B cell (primary cell): ENCODE results near the gene EXOSC2. TPM values are rescaled to one million over a fixed set of nuclear protein-coding genes. Genes with fewer than 3 reads are reported as not detected.

Experiments
- ATAC-seq: fragments of 200-7000 bp; cut with Tn5 transposase; one replicate; pipeline ENCODE4 v1.10.0; 2021; ENCODE audit warnings: low read depth, mild to moderate bottlenecking, moderate number of reproducible peaks, moderate library complexity
- CTCF ChIA-PET: fragments of 350-600 bp; sonication (Branson Sonifier 250); formaldehyde crosslinking; loops from one replicate; lab custom pipeline; 2021; ENCODE audit warnings: antibody characterized with exemption, inconsistent platforms; lab: Charles Lee
- POLR2A ChIA-PET: fragments of 350-600 bp; sonication (Branson Sonifier 250); formaldehyde crosslinking; loops from one replicate; lab custom pipeline; 2021; ENCODE audit warnings: antibody characterized with exemption; lab: Charles Lee
- DNase-seq: peaks from one replicate; pipeline ENCODE4 v3.0.0; 2013
- H2AFZ ChIP-seq: 2 replicates; pipeline ENCODE4 v1.6.1; 2012; ENCODE audit warnings: mild to moderate bottlenecking, low read depth, low read length; ENCODE audit not compliant: insufficient read depth, poor library complexity, severe bottlenecking
- H3K27ac ChIP-seq, 2 donors: 1 replicate in 1 of 2; 2 replicates in 1 of 2; pipeline ENCODE4 v1.5.1; 2012 to 2013; ENCODE audit warnings: low read length in 2 of 2, mild to moderate bottlenecking in 2 of 2, moderate library complexity in 1 of 2
- H3K27me3 ChIP-seq, 4 experiments: fragments of 200-600 bp in 1 of 4; sonication (generic) in 1 of 4; replicated peaks in 1 of 4; 1 replicate in 2 of 4; 2 replicates in 2 of 4; pipeline versions ENCODE4 v1.6.1 to v1.7.0; 2013 to 2016; ENCODE audit warnings: low read length in 3 of 4, mild to moderate bottlenecking in 2 of 4, mixed read lengths in 1 of 4, moderate library complexity in 1 of 4; ENCODE audit not compliant: insufficient read depth in 4 of 4, control insufficient read depth in 3 of 4; ENCODE audit errors: control extremely low read depth in 1 of 4
- H3K36me3 ChIP-seq, 2 experiments: replicated peaks in 1 of 2; 1 replicate in 1 of 2; 2 replicates in 1 of 2; pipeline versions ENCODE4 v1.6.1 to v1.7.1; 2013; ENCODE audit warnings: low read length in 1 of 2; ENCODE audit not compliant: insufficient read depth in 2 of 2, control insufficient read depth in 1 of 2; ENCODE audit errors: control extremely low read depth in 1 of 2, extremely low read depth in 1 of 2
- H3K4me1 ChIP-seq, 2 donors: fragments of 200-600 bp in 1 of 2; sonication (generic) in 1 of 2; 1 replicate in 1 of 2; 2 replicates in 1 of 2; pipeline versions ENCODE4 v1.5.1 to v1.6.1; 2013 to 2017; ENCODE audit warnings: low read length in 2 of 2; ENCODE audit not compliant: control insufficient read depth in 2 of 2, insufficient read depth in 2 of 2
- H3K4me2 ChIP-seq: replicated peaks from 2 replicates; pipeline ENCODE3; 2012; ENCODE audit warnings: mild to moderate bottlenecking, low read depth, low read length; ENCODE audit not compliant: poor library complexity, severe bottlenecking
- H3K4me3 ChIP-seq, 5 experiments: fragments of 200-600 bp in 1 of 5; sonication (generic) in 1 of 5; 1 replicate in 3 of 5; 2 replicates in 2 of 5; pipeline versions ENCODE4 v1.5.1 to v1.7.0; 2011 to 2016; ENCODE audit warnings: low read length in 4 of 5, mild to moderate bottlenecking in 4 of 5, low read depth in 2 of 5, control low read depth in 1 of 5, moderate library complexity in 1 of 5; ENCODE audit not compliant: insufficient read depth in 1 of 5; ENCODE audit errors: control extremely low read depth in 1 of 5, extremely low read depth in 1 of 5
- H3K79me2 ChIP-seq: fragments of 200-600 bp; sonication (generic); one replicate; pipeline ENCODE4 v1.6.0; 2016; ENCODE audit warnings: low read length; ENCODE audit not compliant: control insufficient read depth, insufficient read depth
- H3K9ac ChIP-seq: fragments of 200-600 bp; sonication (generic); 2 replicates; pipeline ENCODE4 v1.6.1; 2017; ENCODE audit warnings: mild to moderate bottlenecking, low read length, moderate library complexity
- H3K9me3 ChIP-seq, 3 donors: one replicate each; pipeline versions ENCODE4 v1.6.1 to v1.7.1; 2013; ENCODE audit warnings: low read length in 2 of 3; ENCODE audit not compliant: control insufficient read depth in 2 of 3, insufficient read depth in 1 of 3; ENCODE audit errors: control extremely low read depth in 1 of 3
- H4K20me1 ChIP-seq: 2 replicates; pipeline ENCODE4 v1.6.0; 2012; ENCODE audit warnings: mild to moderate bottlenecking, low read length; ENCODE audit not compliant: insufficient read depth, control insufficient read depth, poor library complexity, severe bottlenecking
- H3K27ac Mint-ChIP-seq: one replicate; pipeline ENCODE4 v1.8.0; 2021; ENCODE audit warnings: mixed read lengths
- H3K27me3 Mint-ChIP-seq: one replicate; pipeline ENCODE4 v1.8.0; 2021; ENCODE audit warnings: mixed read lengths
- H3K4me1 Mint-ChIP-seq: one replicate; pipeline ENCODE4 v1.8.0; 2021; ENCODE audit warnings: mixed read lengths
- H3K4me3 Mint-ChIP-seq: one replicate; pipeline ENCODE4 v1.8.0; 2021; ENCODE audit warnings: mixed read lengths
- H3K9me3 Mint-ChIP-seq: one replicate; pipeline ENCODE4 v1.8.0; 2022; ENCODE audit warnings: mixed read lengths; ENCODE audit not compliant: insufficient read depth
- CTCF ChIP-seq: fragments of 200-600 bp; IDR thresholded peaks from one replicate; pipeline ENCODE4 v1.8.0; 2022; ENCODE audit warnings: antibody characterized with exemption, mild to moderate bottlenecking
- EZH2 ChIP-seq: IDR thresholded peaks from 2 replicates; pipeline ENCODE4 v1.6.1; 2012; ENCODE audit warnings: borderline replicate concordance, low read depth, mild to moderate bottlenecking, moderate library complexity, low read length; ENCODE audit not compliant: insufficient read depth, poor library complexity, severe bottlenecking
- WGBS: methylation state at CpG from one replicate; pipeline ENCODE4 v1.1.5; 2013; ENCODE audit warnings: missing lambda C conversion rate; ENCODE audit not compliant: insufficient coverage; 5-methylcytosine and 5-hydroxymethylcytosine counted together
- intact Hi-C: fragments of 100-400 bp; cut with micrococcal nuclease; formaldehyde crosslinking; loops from one replicate; pipeline ENCODE4 v1.10.0; 2022
- polyA plus RNA-seq: library from polyadenylated mRNA; depleted of rRNA; stranded (reverse); fragments of >200 nt; gene quantifications from 2 replicates; pipeline ENCODE4 v1.2.3, GENCODE V29; 2012
- total RNA-seq, 2 donors: library from RNA; stranded (reverse); fragments of 120-200 nt in 1 of 2; gene quantifications; 1 replicate in 1 of 2; 2 replicates in 1 of 2; pipeline versions ENCODE4 v1.2.3 to v1.2.4, GENCODE V29; 2013 to 2022

Gene EXOSC2
- total and polyA plus RNA-seq, 2 donors (not counting 1 experiment from before 2014, with no cell fraction given), result 31.5 to 53.3 TPM

GRCh38 chr9:130740218-130741023 is 46.8 kb downstream of the EXOSC2 start:
- CTCF ChIA-PET, result interaction anchor here (0.5 kb wide), 1 partner anchor 72 kb away, joined by 10 read pairs; no protein-coding TSS in a partner anchor
- Mint-ChIP-seq H3K27me3 (no peaks in the 10 kb centered on the region), H3K27ac (no peak overlapping the region), H3K4me1 (peaks cover 3% of the 10 kb centered on the region), H3K9me3 (no peaks in the 10 kb centered on the region), H3K4me3 (no peak overlapping the region)
- intact Hi-C loops, result no loop called here
- Histone ChIP-seq H3K27ac (no peak overlapping the region), H3K36me3 (no peaks in the 10 kb centered on the region), H3K4me1 (no peaks in the 10 kb centered on the region), H3K27me3 (no peaks in the 10 kb centered on the region), H2AFZ (no peak overlapping the region), H4K20me1 (peaks cover 27% of the 10 kb centered on the region), H3K9ac (no peak overlapping the region), H3K4me3 (no peak overlapping the region), H3K4me2 (no peak overlapping the region), H3K79me2 (peaks cover 77% of the 10 kb centered on the region), H3K9me3 (no peaks in the 10 kb centered on the region)
- TF ChIP-seq CTCF, result no peak
- TF ChIP-seq EZH2, result no peak
- ATAC-seq (no peak), DNase-seq (no peak)
- WGBS, result 100% methylated on average over 6 of the region's 11 CpGs
- POLR2A ChIA-PET, result no interaction called here

GRCh38 chr9:130741024-130741305 is 47.4 kb downstream of the EXOSC2 start:
- H3K9me3 Mint-ChIP-seq, result no peaks in the 10 kb centered on the region
- Histone ChIP-seq H3K4me2 (no peak overlapping the region), H3K79me2 (peaks cover 74% of the 10 kb centered on the region), H3K27ac (no peak overlapping the region), H3K36me3 (no peaks in the 10 kb centered on the region), H3K4me3 (no peak overlapping the region), H3K9me3 (no peaks in the 10 kb centered on the region), H3K27me3 (no peaks in the 10 kb centered on the region), H4K20me1 (peaks cover 31% of the 10 kb centered on the region), H2AFZ (no peak overlapping the region), H3K4me1 (no peaks in the 10 kb centered on the region), H3K9ac (no peak overlapping the region)
- CTCF ChIA-PET, result no interaction called here
- H3K27me3 Mint-ChIP-seq, result no peaks in the 10 kb centered on the region
- ATAC-seq (no peak), DNase-seq (no peak)
- POLR2A ChIA-PET, result no interaction called here
- peaks cover 1% of the 10 kb centered on the region for H3K4me1 Mint-ChIP-seq
- intact Hi-C loops, result no loop called here
- WGBS, result 100% methylated on average over 3 of the region's 3 CpGs
- H3K27ac Mint-ChIP-seq, result no peak overlapping the region
- H3K4me3 Mint-ChIP-seq, result no peak overlapping the region
- TF ChIP-seq EZH2 (no peak), CTCF (no peak)
